ENCODE results near the gene ALG9.
A peak's percentile ranks its signal among the peaks of the same experiment; 100 is the strongest.

Gene ALG9

DNA sequence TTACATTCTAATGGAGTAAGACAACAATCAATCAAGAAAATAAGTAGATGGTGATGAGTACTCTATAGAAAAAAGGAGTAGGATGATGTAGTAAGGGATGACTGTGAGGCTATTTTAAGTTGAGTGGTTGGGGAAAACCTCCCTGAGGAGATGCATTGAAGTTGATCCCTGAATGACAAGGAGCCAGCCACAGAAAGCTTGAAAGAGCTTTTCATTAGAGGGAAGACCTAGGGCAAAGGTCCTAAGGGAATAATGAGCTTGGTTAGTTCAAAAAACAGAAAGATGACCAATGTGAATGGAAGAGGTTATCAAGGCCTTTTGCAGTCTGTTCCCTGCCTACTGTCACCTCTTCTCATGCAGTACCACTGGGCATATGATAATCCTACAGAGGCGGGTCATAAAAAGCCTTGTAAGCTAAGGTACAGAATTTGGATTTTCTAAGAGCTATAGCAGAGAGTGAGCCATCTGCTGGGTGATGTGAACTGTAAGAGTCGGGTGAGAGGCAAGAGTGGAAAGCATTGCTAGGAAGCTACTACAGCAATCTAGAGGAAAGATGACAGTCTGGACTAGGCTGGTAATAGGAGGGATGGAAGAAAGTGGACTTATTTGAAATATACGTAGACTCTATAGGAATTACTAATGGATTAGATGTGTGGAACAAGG, 108.3 kb downstream of the ALG9 start:
- DNase-seq: peak; percentile 30

DNA sequence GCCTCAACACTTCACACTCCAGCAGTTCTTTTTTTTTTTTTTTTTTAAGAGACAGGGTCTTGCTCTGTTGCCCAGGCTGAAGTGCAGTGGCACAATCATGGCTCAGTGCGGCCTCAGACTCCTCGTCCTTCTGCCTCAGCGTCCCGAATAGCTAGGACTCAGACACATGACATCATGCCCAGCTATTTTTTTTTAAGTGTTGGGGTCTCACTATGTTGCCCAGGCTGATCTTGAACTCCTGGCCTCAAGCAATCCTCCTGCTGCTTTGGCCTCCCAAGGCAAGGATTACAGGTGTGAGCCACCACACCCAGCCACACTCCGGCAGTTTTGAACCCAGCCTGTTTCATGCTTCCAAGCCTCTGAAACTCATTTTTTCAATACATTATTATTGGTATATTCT, 108.9 kb downstream of the ALG9 start:
- DNase-seq: no peak

DNA sequence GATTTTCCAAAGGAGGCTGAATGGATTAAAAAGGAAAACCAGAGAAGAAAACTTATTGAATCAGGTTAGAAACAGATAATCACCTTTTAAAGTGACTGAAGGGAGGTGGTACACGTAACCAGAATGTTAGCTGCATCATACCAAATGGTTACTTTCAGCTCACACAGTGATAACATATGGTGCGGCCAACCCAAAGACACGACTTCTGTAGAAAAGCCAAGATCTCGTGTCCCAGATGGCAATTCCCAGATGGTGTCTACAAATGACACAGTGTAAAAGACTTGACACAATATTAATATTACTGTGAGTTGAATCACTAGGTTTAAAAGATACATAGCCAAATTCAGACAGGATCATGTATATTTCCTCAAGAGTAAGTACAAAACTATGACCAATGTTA, 110.3 kb downstream of the ALG9 start:
- no peak for DNase-seq

DNA sequence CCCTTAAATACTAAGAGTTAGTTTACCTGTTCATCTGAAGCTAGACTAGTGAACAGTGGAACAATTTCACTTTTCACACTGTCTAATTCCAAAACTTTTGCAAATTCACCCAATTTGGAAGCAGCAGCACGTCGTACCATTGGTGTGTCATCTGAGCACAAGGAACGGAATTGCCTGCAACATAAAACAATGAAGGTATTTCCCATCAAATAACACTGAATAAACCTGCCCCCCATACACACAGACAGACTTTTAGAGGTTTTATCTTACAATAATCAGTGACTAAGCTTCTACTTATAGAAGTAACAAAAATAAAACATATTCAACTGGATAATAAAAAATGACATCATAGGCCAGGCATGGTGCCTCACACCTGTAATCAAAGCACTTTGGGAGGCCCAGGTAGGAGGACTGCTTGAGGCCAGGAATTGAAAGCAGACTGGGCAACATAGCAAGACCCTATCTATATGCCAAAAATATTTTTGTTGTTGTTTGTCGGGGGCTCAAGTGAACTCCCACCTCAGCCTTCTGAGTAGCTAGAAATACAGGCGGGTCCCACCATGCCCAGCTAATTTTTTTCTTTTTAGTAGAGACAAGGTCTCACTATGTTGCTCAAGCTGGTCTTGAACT, 111.5 kb downstream of the ALG9 start:
- no peak for DNase-seq

DNA sequence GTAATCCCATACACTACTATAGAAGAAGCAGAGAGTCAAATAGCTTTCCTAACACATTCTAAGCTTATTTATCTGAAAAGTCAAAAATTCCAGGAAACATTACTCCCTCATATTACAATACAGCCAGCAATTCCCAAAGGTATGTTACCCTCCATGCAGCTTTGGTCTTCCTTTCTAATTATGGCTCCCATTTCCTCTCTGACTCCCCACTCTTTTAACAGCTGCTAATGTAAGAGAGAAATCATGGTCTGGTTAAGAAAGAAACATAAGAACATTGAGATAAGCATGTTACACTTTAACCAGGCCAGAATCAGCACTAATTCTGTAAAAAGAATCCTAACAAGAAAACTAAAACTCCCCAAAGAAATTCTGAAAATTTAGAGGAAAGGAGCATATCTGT, 112.0 kb downstream of the ALG9 start:
- no peak for DNase-seq

DNA sequence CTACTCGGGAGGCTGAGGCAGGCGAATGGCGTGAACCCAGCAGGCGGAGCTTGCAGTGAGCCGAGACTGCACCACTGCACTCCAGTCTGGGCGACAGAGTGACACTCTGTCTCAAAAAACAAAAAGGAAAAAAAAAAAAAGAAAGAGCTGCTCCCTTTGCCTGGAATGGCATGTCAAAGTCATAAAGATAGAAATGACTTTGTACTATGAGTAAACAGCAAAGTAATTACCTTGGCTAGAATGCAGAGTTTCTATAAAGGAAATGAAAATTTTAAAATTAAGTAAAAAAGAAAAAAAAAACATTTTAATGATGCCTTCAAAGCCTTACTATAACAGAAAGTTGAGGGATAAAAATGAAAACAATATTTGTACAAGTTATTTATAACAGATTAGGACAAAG, 115.3 kb downstream of the ALG9 start:
- DNase-seq: no peak

DNA sequence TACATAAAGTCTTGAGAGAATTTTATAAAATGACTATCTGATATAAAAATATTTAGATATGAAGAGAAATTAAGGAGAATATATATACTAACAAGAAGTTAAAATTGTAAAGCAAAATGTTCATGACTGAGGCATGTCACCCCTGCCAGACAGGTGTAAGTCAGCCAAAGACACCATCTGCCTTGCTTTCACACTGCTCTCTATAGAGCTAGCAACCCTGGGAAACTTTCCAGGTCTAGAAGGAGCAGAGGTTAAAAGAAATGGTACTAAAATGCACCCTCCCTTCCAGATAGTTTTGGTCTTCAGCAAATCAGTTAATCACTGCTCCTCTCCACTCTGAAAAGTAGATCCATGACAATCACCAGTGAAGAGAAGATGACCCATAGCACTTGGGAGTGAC, 121.7 kb downstream of the ALG9 start:
- DNase-seq: no peak

DNA sequence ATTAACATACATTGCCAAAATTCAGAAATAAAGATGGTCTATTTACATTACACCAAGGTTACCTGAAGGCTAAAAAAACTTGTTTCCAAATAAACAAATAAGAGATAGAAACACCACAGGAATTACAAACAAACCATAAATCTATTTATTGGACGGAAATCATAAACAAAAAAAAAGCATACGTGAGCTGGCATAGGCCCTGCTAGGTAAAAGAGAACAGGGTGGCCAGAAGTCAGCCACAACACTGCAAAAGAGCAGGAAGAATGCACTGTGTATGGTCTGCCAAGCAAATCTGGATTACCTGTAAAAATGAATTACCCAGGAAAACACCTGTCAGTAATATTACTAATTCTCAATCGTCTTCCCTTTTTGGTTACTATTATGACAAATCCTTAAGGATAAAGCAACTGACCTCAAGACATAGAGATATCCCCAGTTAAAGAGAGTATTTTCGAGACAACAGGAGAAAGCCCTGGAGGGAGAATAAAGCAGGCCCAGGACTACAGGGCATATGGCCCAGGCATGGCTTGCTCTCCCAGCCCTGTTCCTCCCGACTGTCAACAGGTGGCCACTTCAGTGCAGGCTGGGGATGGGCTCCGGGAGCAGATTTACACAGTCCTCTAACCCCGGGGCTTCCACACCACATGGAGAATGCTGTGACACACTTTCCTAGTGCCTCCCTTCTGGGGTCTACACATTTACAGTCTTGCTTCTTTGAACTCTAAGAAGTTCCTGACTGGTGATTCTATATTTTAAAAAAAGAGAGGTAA, 123.2 kb downstream of the ALG9 start:
- DNase-seq: no peak

DNA sequence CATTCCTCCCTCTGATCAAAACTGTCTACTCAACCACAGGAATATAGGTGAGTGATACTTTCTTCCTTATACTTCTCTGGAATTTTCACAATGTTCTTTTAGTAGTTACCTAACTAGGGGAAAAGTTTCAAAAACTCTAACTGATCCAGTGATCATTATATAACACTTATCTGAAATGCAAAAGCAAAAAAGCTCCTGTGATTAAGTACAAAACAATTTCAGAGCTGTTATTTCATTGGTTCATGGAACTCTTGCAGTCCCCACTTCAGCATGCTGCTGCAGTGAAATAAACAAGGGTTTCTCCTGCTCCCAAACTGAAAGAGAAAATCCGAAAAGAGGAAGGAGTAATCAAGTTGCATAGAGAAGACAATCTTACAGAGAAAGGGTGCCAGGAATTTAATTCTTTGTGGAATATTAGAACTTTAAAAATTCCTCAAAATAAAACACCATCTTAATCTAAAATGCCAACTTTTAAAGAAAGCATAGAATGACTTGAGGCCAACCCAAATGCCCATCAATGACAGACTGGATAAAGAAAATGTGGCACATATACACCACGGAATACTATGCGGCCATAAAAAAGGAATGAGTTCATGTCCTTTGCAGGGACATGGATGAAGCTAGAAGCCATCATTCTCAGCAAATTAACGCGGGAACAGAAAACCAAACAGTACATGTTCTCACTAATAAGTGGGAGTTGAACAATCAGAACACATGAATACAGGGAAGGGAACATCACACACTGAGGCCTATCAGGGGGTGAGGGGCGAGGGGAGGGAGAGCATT, 125.5 kb downstream of the ALG9 start:
- no peak for DNase-seq

DNA sequence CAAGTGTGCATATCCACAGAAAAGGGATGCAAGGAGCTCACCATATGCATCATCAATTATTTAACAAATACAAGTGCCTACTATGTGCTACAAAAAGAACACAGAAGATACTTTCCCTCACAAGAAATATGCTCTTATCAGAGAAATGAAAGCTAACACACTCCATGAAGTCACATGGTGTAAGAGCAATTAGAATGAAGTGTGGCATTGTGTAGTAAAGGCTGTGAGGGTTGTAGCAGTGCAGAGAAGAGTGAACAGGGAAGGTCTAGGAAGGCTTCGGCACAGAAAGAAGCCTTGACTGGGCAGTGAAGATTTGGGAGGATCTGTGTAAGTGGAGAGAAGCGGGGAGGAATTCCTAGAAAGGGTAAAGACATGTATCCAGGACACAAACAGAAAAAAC, 127.7 kb downstream of the ALG9 start:
- no peak for DNase-seq

DNA sequence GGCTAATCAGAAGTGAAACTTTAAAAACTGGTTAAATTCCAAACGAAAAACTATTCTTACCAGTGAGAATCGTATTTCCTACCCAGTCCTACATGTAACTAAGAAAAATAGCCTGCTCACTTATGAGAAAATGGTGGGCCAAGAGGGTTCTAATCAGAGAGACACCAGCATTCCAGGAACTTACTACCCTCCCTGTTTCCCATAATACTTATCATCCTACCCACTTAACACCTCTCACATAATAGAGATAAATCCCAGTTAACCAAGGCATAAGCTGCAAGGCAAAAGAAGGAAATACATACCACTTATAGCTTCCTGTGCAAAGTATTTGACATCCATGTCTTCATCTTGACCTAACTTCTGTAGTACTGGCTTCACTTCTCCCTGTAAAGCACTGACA, 129.6 kb downstream of the ALG9 start:
- DNase-seq: no peak

DNA sequence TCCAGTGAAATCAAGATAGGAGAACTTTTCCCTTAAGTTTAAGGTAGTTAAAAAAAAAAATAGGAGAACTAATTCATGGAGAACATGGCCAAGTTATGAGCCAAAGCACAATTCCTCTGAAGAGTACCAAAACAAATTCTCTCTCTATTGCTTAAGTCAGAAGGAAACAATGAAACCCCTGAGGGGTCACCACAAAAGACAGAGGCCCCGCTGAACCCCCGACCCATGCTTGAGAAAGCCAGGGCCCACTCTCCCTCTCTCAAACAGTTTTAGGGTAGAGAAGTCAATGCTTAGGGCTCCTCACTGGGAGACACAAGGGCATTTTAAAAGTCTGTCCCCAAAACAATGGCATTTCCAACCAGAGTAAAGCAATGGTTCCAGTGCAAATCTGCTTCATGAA, 132.1 kb downstream of the ALG9 start:
- DNase-seq: no peak

DNA sequence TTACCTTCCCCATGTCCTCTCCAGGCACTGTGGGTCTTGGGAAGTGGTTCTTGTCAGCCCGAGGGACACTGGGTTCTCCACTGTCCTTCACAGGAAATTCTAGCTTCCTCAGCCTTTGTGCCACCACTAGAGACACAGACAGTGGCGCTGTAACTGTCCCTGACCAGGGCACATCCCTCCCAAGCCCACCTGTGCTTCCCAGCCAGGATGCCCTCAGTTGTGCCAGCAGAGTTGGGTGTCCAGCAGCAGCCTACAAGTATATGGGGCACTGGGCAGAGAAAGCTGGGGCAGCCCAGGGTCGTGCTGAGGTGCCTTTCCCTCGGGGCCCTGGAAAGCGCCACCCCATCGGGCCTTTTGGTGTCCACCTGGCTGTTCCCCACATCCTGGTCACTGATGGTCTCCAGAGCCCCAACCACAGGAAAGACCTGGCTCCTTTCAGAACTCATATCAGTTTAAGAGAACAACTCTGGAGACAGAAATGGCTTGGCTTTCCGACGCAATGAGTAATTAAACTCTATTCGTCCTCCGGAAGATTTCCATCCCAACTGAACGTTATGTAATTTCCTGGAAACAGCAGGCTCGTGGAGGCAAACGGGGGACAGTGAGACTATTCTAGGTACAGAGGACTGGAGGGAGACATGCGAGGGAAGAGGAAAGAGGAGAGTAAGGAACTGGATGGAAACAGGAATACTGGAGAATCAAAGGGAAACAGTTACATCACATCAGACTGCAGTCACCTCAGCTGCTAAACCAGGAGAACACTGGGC, 133.8 kb downstream of the ALG9 start:
- DNase-seq: no peak

DNA sequence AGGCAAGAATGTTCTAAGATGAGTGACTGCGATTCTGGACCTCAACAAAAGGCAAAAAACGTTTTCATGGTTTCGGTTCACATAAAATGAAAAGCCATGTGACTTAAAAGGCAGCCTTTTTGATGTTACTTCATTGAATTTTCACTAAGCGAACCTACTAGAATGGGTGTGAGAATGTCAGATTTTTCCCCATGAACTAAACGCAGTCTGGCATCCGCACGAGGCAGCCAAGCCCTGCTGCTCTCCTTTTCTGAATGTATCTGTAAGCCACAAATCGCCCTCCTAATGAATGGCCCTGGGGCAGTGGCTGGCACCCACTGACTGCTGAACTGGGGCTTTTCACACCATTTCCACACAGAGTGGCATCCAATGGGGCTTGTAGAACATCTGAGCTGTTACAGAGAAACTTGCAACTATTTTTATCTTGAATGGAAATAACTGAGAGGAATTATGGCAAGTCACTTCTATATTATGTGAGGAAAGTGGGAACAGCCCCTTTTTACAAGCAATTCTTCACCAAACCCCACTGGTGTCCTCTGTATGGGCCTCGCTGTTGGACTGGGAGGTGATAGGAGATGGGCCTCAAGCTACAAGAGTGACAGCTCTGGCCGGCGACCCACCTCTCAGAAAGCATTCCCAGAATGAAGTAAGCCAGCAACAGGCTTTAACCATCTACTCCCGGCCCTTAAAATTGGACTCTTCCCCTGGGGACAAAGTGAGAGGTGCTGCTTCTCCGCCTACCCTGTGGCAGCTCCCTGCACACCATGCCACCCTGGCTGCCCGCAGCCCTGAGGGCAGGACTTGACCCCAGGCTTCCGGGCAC, 134.5 kb downstream of the ALG9 start:
- peak; percentile 46 for DNase-seq
